GM12878 (cell line): ENCODE measurements around the gene PLA2G15. TPM values are rescaled to one million over a fixed set of nuclear protein-coding genes. Genes with fewer than 3 reads are reported as not detected.

Source experiments
- ATAC-seq: fragments of 200-7000 bp; cut with Tn5 transposase; 3 replicates; pipeline ENCODE4 v1.9.1; 2020; ENCODE audit warnings: mild to moderate bottlenecking, moderate library complexity
- BruUV-seq: library from RNA; stranded (reverse); fragments of 400-500 nt; replicated peaks from 2 replicates; lab custom pipeline; 2021; lab: Mats Ljungman, UMichigan
- CTCF ChIA-PET: fragments of 300-600 bp; sonication (Branson Sonifier 250); formaldehyde crosslinking; extraction: SDS; loops from one replicate; lab custom pipeline; 2021; ENCODE audit warnings: inconsistent platforms; lab: Yijun Ruan, JAX
- POLR2A ChIA-PET: fragments of 350-600 bp; formaldehyde crosslinking; extraction: SDS; loops from one replicate; lab custom pipeline; 2021; ENCODE audit warnings: inconsistent platforms; lab: Charles Lee
- RAD21 ChIA-PET: fragments of 300-600 bp; sonication (Branson Sonifier 250); formaldehyde crosslinking; loops from one replicate; lab custom pipeline; 2023; ENCODE audit warnings: antibody characterized with exemption; ENCODE audit not compliant: unreplicated experiment; lab: Charles Lee
- SMC1A ChIA-PET: fragments of 300-600 bp; sonication (Branson Sonifier 250); formaldehyde crosslinking; loops from one replicate; lab custom pipeline; 2023; ENCODE audit not compliant: unreplicated experiment, uncharacterized antibody; lab: Charles Lee
- DNase-seq: peaks from one replicate; pipeline ENCODE4 v3.0.0-alpha.2; 2011; ENCODE audit warnings: low read depth, low spot score
- FAIRE-seq: peaks from 3 replicates; lab custom pipeline; 2011; peaks lifted over from hg19 to GRCh38; lab: Jason Lieb, UNC
- H2AFZ ChIP-seq: 2 replicates; pipeline ENCODE4 v1.6.0; 2011; ENCODE audit warnings: low read depth, low read length, control low read depth; ENCODE audit not compliant: control insufficient read depth
- H3K27ac ChIP-seq: 2 replicates; pipeline ENCODE4 v1.5.1; 2011; ENCODE audit warnings: control low read depth; ENCODE audit not compliant: control insufficient read depth, insufficient read depth
- H3K27me3 ChIP-seq, 2 experiments: replicated peaks in 1 of 2; 2 replicates each; pipeline versions ENCODE4 v1.6.0 to v1.6.1; 2011; ENCODE audit warnings: low read length in 1 of 2; ENCODE audit not compliant: control insufficient read depth in 2 of 2, insufficient read depth in 2 of 2
- H3K36me3 ChIP-seq, 2 experiments: 2 replicates each; pipeline ENCODE4 v1.5.1; 2011; ENCODE audit warnings: low read length in 1 of 2; ENCODE audit not compliant: control insufficient read depth in 2 of 2, insufficient read depth in 2 of 2
- H3K4me1 ChIP-seq: 2 replicates; pipeline ENCODE4 v1.6.1; 2011; ENCODE audit warnings: mild to moderate bottlenecking, low read length, moderate library complexity, mixed read lengths; ENCODE audit not compliant: control insufficient read depth, insufficient read depth
- H3K4me2 ChIP-seq: 2 replicates; pipeline ENCODE4 v1.6.0; 2011; ENCODE audit warnings: control low read depth; ENCODE audit not compliant: control insufficient read depth, insufficient read depth
- H3K4me3 ChIP-seq: fragments of 200-600 bp; sonication (generic); 2 replicates; pipeline ENCODE4 v1.5.1; 2016
- H3K79me2 ChIP-seq: 2 replicates; pipeline ENCODE4 v1.6.0; 2011; ENCODE audit warnings: low read length; ENCODE audit not compliant: control insufficient read depth, insufficient read depth
- H3K9ac ChIP-seq: 2 replicates; pipeline ENCODE4 v1.8.0; 2011; ENCODE audit warnings: low read length, control low read depth, mixed read lengths; ENCODE audit not compliant: control insufficient read depth, insufficient read depth
- H3K9me3 ChIP-seq: replicated peaks from 3 replicates; pipeline ENCODE4 v1.5.1; 2011; ENCODE audit warnings: mild to moderate bottlenecking, low read length; ENCODE audit not compliant: control insufficient read depth, insufficient read depth
- H4K20me1 ChIP-seq: 2 replicates; pipeline ENCODE4 v1.6.0; 2011; ENCODE audit not compliant: control insufficient read depth, insufficient read depth
- EED ChIP-seq: sonication (generic); IDR thresholded peaks from 2 replicates; pipeline ENCODE4 v1.6.1; 2016; ENCODE audit warnings: antibody characterized with exemption, low read depth
- GATAD2B ChIP-seq: fragments of 450-650 bp; conservative IDR thresholded peaks from 2 replicates; pipeline ENCODE4 v1.6.1; 2017; ENCODE audit warnings: low read depth, mild to moderate bottlenecking, moderate library complexity
- HDGF ChIP-seq: fragments of 450-650 bp; IDR thresholded peaks from 2 replicates; pipeline ENCODE4 v1.6.1; 2016; ENCODE audit warnings: antibody characterized with exemption
- KLF5 ChIP-seq: fragments of 450-650 bp; IDR thresholded peaks from 2 replicates; pipeline ENCODE4 v1.6.1; 2014; ENCODE audit warnings: mild to moderate bottlenecking; ENCODE audit not compliant: partially characterized antibody
- LARP7 ChIP-seq: fragments of 450-650 bp; IDR thresholded peaks from 2 replicates; pipeline ENCODE4 v1.6.1; 2017; ENCODE audit warnings: mild to moderate bottlenecking
- MEF2B ChIP-seq: fragments of 450-650 bp; IDR thresholded peaks from 2 replicates; pipeline ENCODE4 v1.6.1; 2018; ENCODE audit warnings: mild to moderate bottlenecking, moderate library complexity; ENCODE audit not compliant: partially characterized antibody, poor library complexity, severe bottlenecking
- NRF1 ChIP-seq: conservative IDR thresholded peaks from 2 replicates; pipeline ENCODE4 v1.6.1; 2011; ENCODE audit warnings: mild to moderate bottlenecking, low read depth, low read length, improper control_type of control experiment
- POLR2A ChIP-seq: IDR thresholded peaks from 2 replicates; pipeline ENCODE4 v1.6.1; 2011; ENCODE audit warnings: low read depth, mild to moderate bottlenecking, low read length
- POLR2AphosphoS5 ChIP-seq: IDR thresholded peaks from 2 replicates; pipeline ENCODE4 v1.6.1; 2011; ENCODE audit warnings: mild to moderate bottlenecking, low read length, inconsistent platforms
- SIN3A ChIP-seq: IDR thresholded peaks from 2 replicates; pipeline ENCODE4 v1.6.1; 2012; ENCODE audit warnings: low read depth, low read length, improper control_type of control experiment
- SP1 ChIP-seq: IDR thresholded peaks from one replicate; pipeline ENCODE4 v1.6.1; 2011; ENCODE audit warnings: low read depth, low read length
- SUZ12 ChIP-seq: fragments of 200-600 bp; sonication (generic); IDR thresholded peaks from one replicate; pipeline ENCODE4 v1.6.1; 2018; ENCODE audit warnings: antibody characterized with exemption, mild to moderate bottlenecking; ENCODE audit not compliant: unreplicated experiment
- TCF12 ChIP-seq: IDR thresholded peaks from 2 replicates; pipeline ENCODE4 v1.6.1; 2011; ENCODE audit warnings: low read depth, mild to moderate bottlenecking, low read length
- ZNF24 ChIP-seq: fragments of 450-650 bp; IDR thresholded peaks from 2 replicates; pipeline ENCODE4 v1.6.1; 2017; ENCODE audit warnings: antibody characterized with exemption, mild to moderate bottlenecking
- WGBS: methylation state at CpG from one replicate; pipeline ENCODE4 v1.1.6; 2016; ENCODE audit warnings: low lambda C conversion rate; ENCODE audit not compliant: insufficient replicate concordance, insufficient coverage; ENCODE audit errors: missing lambda C conversion rate; 5-methylcytosine and 5-hydroxymethylcytosine counted together
- in situ Hi-C: fragments of 300-500 bp; cut with MboI; formaldehyde crosslinking; loops from 9 replicates; pipeline ENCODE4 v1.14.3; 2018; ENCODE audit warnings: mixed read lengths
- intact Hi-C: fragments of 100-400 bp; cut with micrococcal nuclease; formaldehyde crosslinking; loops from one replicate; pipeline ENCODE4 v1.14.2; 2022; ENCODE audit not compliant: unreplicated experiment
- polyA plus RNA-seq, 11 experiments: library from polyadenylated mRNA; depleted of rRNA in 4 of 11; unstranded in 6 of 11; stranded (reverse) in 5 of 11; fragments of >200 nt; fragmentation: Nextera tagmentation in 4 of 11; fragmentation: Illumina TruSeq in 1 of 11; extraction: Ambion mirVana in 4 of 11; extraction: Trizol in 1 of 11; gene quantifications; 1 replicate in 1 of 11; 2 replicates in 10 of 11; pipeline versions ENCODE4 v1.2.1 to v1.2.3, GENCODE V29; 2011 to 2016; ENCODE audit warnings: inconsistent platforms in 2 of 11, missing spikeins in 2 of 11, low read depth in 1 of 11
- total RNA-seq, 4 experiments: library from RNA; depleted of rRNA in 3 of 4; stranded (reverse); fragments of >200 nt in 3 of 4; fragmentation: Illumina TruSeq in 1 of 4; extraction: Trizol in 1 of 4; gene quantifications; 2 replicates each; pipeline versions ENCODE4 v1.2.1 to v1.2.3, GENCODE V29; 2013 to 2021
- TF ChIP-seq, protein P1 (sequence below): fragments of 150-350 bp; IDR thresholded peaks from 2 replicates; pipeline ENCODE4 v1.6.1; 2016; ENCODE audit warnings: low read depth, low read length
- TF ChIP-seq, protein P2 (sequence below): fragments of 450-650 bp; IDR thresholded peaks from 2 replicates; pipeline ENCODE4 v1.6.1; 2018; ENCODE audit warnings: borderline replicate concordance, mild to moderate bottlenecking; ENCODE audit not compliant: partially characterized antibody
- TF ChIP-seq, protein P3 (sequence below): fragments of 450-650 bp; IDR thresholded peaks from 2 replicates; pipeline ENCODE4 v1.6.1; 2016; ENCODE audit warnings: mild to moderate bottlenecking

PLA2G15 gene
- total and polyA plus RNA-seq, 10 of the 15 experiments (the other 5 are each of a cell fraction or from before 2014, with no cell fraction given): 0.31 to 9.4 (median 6.8) TPM

DNA sequence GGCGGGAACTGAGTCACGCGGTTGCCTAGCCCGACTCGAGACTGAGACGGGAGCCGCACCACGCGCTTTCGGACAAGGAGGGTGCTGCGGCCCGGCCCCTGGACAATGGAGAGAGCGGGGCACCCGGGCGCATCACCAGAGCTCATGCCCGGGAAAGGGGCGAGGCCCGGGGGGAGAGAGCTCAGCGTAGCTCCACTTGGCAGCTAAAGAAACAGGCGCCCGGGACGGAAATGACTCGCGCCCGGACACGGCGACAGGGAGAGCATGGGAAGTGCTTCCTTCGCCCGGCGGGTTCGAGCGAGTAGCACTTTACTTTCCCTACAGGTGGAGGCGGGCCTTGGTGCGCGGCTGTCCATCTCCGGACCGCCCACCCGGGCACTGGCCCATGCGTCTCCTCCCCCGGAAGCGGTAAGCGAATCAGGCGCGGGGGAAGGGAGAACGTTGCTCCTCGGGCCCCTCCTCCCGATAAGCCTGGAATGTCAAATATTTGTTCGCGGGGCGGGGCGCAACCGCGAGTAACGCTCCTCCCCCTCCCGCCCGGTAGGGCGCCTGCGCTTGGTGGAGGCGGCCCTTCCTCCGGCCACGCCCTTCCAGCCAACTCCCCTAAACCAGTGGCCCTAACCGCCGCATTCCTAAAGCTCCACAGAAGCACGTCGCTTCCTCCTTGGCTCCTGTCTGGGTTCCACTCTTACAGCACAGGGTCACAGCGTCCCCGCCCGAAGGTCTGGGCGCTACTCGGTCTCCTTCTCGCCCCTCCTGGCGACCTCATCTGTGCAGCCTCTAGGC is 7.7 kb upstream of the PLA2G15 start:
- intact Hi-C loops (loop anchor here (1.0 kb wide), 1 partner anchor 91 kb away; no protein-coding TSS in a partner anchor), in situ Hi-C loops (no loop called here)
- peak overlapping the region; percentile 97 for H2AFZ ChIP-seq
- H4K20me1 ChIP-seq: no peaks in the 10 kb centered on the region
- RAD21 ChIA-PET: interaction anchor here (0.5 to 2.9 kb wide), 10 partner anchors 10 to 172 kb away, joined by 3 to 22 read pairs (median 3); partner anchors contain the start of genes NFATC3 and SLC7A6
- H3K79me2 ChIP-seq: no peaks in the 10 kb centered on the region
- POLR2A ChIA-PET: interaction anchor here (0.5 to 1.3 kb wide), 9 partner anchors 14 to 444 kb away, joined by 3 to 8 read pairs (median 3); partner anchors contain the start of genes DPEP2NB and NFATC3
- H3K27ac ChIP-seq: peak overlapping the region; percentile 14; the same call in 1 of the 2 replicates
- DNase-seq (peak; percentile 86), ATAC-seq (peak; percentile 93), FAIRE-seq (peak; percentile 98)
- BruUV-seq: no TSS peak
- CTCF ChIA-PET: interaction anchor here (0.6 to 3.5 kb wide), 10 partner anchors 8 to 473 kb away, joined by 3 to 26 read pairs (median 4); partner anchors contain the start of gene PLA2G15
- H3K4me2 ChIP-seq: peak overlapping the region; percentile 98
- H3K4me3 ChIP-seq: peak overlapping the region; percentile 62
- no peaks in the 10 kb centered on the region for H3K9me3 ChIP-seq
- H3K4me1 ChIP-seq: peaks cover 11% of the 10 kb centered on the region
- SMC1A ChIA-PET: interaction anchor here (1.0 to 3.2 kb wide), 4 partner anchors 10 to 152 kb away, joined by 3 to 18 read pairs (median 12); partner anchors contain the start of gene NFATC3
- no peaks in the 10 kb centered on the region for H3K27me3 ChIP-seq
- WGBS: 1% methylated on average over 61 of the region's 72 CpGs
- no peaks in the 10 kb centered on the region for H3K36me3 ChIP-seq
- H3K9ac ChIP-seq: peak overlapping the region; percentile 68
- TF ChIP-seq SP1: peak; percentile 61
- TF ChIP-seq SUZ12: no peak
- TF ChIP-seq GATAD2B: no peak
- TF ChIP-seq KLF5: no peak
- TF ChIP-seq, protein P1, sequence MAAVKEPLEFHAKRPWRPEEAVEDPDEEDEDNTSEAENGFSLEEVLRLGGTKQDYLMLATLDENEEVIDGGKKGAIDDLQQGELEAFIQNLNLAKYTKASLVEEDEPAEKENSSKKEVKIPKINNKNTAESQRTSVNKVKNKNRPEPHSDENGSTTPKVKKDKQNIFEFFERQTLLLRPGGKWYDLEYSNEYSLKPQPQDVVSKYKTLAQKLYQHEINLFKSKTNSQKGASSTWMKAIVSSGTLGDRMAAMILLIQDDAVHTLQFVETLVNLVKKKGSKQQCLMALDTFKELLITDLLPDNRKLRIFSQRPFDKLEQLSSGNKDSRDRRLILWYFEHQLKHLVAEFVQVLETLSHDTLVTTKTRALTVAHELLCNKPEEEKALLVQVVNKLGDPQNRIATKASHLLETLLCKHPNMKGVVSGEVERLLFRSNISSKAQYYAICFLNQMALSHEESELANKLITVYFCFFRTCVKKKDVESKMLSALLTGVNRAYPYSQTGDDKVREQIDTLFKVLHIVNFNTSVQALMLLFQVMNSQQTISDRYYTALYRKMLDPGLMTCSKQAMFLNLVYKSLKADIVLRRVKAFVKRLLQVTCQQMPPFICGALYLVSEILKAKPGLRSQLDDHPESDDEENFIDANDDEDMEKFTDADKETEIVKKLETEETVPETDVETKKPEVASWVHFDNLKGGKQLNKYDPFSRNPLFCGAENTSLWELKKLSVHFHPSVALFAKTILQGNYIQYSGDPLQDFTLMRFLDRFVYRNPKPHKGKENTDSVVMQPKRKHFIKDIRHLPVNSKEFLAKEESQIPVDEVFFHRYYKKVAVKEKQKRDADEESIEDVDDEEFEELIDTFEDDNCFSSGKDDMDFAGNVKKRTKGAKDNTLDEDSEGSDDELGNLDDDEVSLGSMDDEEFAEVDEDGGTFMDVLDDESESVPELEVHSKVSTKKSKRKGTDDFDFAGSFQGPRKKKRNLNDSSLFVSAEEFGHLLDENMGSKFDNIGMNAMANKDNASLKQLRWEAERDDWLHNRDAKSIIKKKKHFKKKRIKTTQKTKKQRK: no peak
- TF ChIP-seq ZNF24: no peak
- peak; percentile 42; the same call in 1 of the 2 replicates for TF ChIP-seq TCF12
- TF ChIP-seq LARP7: peak; percentile 42
- peak; percentile 76 for TF ChIP-seq POLR2A
- TF ChIP-seq POLR2AphosphoS5: peak; percentile 57
- TF ChIP-seq, protein P2, sequence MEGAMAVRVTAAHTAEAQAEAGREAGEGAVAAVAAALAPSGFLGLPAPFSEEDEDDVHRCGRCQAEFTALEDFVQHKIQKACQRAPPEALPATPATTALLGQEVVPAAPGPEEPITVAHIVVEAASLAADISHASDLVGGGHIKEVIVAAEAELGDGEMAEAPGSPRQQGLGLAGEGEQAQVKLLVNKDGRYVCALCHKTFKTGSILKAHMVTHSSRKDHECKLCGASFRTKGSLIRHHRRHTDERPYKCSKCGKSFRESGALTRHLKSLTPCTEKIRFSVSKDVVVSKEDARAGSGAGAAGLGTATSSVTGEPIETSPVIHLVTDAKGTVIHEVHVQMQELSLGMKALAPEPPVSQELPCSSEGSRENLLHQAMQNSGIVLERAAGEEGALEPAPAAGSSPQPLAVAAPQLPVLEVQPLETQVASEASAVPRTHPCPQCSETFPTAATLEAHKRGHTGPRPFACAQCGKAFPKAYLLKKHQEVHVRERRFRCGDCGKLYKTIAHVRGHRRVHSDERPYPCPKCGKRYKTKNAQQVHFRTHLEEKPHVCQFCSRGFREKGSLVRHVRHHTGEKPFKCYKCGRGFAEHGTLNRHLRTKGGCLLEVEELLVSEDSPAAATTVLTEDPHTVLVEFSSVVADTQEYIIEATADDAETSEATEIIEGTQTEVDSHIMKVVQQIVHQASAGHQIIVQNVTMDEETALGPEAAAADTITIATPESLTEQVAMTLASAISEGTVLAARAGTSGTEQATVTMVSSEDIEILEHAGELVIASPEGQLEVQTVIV: no peak
- TF ChIP-seq, protein P3, sequence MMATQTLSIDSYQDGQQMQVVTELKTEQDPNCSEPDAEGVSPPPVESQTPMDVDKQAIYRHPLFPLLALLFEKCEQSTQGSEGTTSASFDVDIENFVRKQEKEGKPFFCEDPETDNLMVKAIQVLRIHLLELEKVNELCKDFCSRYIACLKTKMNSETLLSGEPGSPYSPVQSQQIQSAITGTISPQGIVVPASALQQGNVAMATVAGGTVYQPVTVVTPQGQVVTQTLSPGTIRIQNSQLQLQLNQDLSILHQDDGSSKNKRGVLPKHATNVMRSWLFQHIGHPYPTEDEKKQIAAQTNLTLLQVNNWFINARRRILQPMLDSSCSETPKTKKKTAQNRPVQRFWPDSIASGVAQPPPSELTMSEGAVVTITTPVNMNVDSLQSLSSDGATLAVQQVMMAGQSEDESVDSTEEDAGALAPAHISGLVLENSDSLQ: peak; percentile 96
- TF ChIP-seq MEF2B: no peak
- TF ChIP-seq EED: peak; percentile 22
- TF ChIP-seq HDGF: peak; percentile 83
- TF ChIP-seq SIN3A: 0 out of 2 replicates have a peak, but pooled peaks have one; percentile 7
- TF ChIP-seq NRF1: peak; percentile 57
